NCI-H69 (cell line): ENCODE data around the gene RTP3.
A peak's percentile ranks its signal among the peaks of the same experiment; 100 is the strongest.

Experiments used
- DNase-seq: peaks from one replicate; lab custom pipeline; 2025; lab: John Stamatoyannopoulos, UW

The RTP3 gene

GRCh38 chr3:46469680-46470357 is 28.0 kb upstream of the RTP3 start:
- no peak for DNase-seq

GRCh38 chr3:46470831-46471230 is 26.9 kb upstream of the RTP3 start:
- no peak for DNase-seq

- DNase-seq = no peak
These were observed 26.3 kb upstream of the RTP3 start for GRCh38 chr3:46471371-46471914.

GRCh38 chr3:46472736-46473135 is 25.0 kb upstream of the RTP3 start:
- no peak for DNase-seq

GRCh38 chr3:46477145-46477544 is 20.6 kb upstream of the RTP3 start:
- no peak for DNase-seq

GRCh38 chr3:46477756-46478155 is 20.0 kb upstream of the RTP3 start:
- no peak for DNase-seq

- no peak for DNase-seq
These were observed 19.4 kb upstream of the RTP3 start for GRCh38 chr3:46478341-46478740.

GRCh38 chr3:46479021-46479420 is 18.8 kb upstream of the RTP3 start:
- DNase-seq = no peak

GRCh38 chr3:46479696-46480095 is 18.1 kb upstream of the RTP3 start:
- DNase-seq = no peak

- DNase-seq = no peak
These were observed 17.1 kb upstream of the RTP3 start for GRCh38 chr3:46480491-46481195.

- no peak for DNase-seq
These were observed 16.1 kb upstream of the RTP3 start for GRCh38 chr3:46481636-46482035.

GRCh38 chr3:46482632-46483350 is 15.0 kb upstream of the RTP3 start:
- DNase-seq = no peak

- DNase-seq = no peak
These were observed 14.0 kb upstream of the RTP3 start for GRCh38 chr3:46483825-46484224.

- DNase-seq = no peak
These were observed 13.4 kb upstream of the RTP3 start for GRCh38 chr3:46484388-46484787.

GRCh38 chr3:46484911-46485778 is 12.6 kb upstream of the RTP3 start:
- DNase-seq = peak; percentile 82

GRCh38 chr3:46485779-46486175 is 12.0 kb upstream of the RTP3 start:
- DNase-seq = no peak

- peak; percentile 91 for DNase-seq
These were observed 8.9 kb upstream of the RTP3 start for GRCh38 chr3:46488735-46489361.

GRCh38 chr3:46489381-46489780 is 8.4 kb upstream of the RTP3 start:
- DNase-seq = no peak

- no peak for DNase-seq
These were observed 7.9 kb upstream of the RTP3 start for GRCh38 chr3:46489875-46490274.

GRCh38 chr3:46490338-46491084 is 7.3 kb upstream of the RTP3 start:
- no peak for DNase-seq
